ENCODE measurements around the gene TBC1D14.

The TBC1D14 gene

DNA sequence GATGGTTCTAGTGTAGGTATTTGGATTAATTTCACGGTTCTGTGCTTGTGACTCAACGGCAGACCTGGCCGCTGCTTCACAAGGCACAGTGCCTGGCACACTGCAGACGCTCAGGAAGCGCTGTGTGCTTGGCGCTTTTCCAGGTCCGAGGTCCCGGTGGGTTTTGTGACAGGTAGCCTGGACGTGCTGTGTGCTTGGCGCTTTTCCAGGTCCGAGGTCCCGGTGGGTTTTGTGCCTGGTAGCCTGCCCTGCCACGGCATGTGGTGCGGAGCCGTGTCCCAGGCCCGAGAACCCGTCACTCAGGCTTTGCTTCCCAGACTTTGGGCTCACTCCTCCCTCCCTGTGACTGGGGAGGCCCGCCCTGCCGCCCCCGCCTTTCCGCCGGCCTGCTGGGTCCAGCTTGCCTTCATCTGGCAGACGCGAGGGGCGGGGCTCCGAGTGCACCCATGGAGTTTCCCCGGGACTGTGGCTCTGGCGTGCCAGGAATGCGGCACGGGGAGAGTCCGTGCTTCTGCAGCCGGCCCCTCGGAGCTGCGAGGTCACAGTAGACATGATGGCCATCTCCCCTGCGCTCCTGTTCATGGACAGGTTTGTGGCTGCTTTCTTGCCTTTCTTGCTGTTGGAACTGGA, 44.2 kb downstream of the TBC1D14 start (continued):
- TF ChIP-seq, protein P1, sequence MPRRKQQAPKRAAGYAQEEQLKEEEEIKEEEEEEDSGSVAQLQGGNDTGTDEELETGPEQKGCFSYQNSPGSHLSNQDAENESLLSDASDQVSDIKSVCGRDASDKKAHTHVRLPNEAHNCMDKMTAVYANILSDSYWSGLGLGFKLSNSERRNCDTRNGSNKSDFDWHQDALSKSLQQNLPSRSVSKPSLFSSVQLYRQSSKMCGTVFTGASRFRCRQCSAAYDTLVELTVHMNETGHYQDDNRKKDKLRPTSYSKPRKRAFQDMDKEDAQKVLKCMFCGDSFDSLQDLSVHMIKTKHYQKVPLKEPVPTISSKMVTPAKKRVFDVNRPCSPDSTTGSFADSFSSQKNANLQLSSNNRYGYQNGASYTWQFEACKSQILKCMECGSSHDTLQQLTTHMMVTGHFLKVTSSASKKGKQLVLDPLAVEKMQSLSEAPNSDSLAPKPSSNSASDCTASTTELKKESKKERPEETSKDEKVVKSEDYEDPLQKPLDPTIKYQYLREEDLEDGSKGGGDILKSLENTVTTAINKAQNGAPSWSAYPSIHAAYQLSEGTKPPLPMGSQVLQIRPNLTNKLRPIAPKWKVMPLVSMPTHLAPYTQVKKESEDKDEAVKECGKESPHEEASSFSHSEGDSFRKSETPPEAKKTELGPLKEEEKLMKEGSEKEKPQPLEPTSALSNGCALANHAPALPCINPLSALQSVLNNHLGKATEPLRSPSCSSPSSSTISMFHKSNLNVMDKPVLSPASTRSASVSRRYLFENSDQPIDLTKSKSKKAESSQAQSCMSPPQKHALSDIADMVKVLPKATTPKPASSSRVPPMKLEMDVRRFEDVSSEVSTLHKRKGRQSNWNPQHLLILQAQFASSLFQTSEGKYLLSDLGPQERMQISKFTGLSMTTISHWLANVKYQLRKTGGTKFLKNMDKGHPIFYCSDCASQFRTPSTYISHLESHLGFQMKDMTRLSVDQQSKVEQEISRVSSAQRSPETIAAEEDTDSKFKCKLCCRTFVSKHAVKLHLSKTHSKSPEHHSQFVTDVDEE (CRISPR knock-in tag; IDR thresholded peaks at IDR 0.05), result no peak
- TF ChIP-seq, protein P2, sequence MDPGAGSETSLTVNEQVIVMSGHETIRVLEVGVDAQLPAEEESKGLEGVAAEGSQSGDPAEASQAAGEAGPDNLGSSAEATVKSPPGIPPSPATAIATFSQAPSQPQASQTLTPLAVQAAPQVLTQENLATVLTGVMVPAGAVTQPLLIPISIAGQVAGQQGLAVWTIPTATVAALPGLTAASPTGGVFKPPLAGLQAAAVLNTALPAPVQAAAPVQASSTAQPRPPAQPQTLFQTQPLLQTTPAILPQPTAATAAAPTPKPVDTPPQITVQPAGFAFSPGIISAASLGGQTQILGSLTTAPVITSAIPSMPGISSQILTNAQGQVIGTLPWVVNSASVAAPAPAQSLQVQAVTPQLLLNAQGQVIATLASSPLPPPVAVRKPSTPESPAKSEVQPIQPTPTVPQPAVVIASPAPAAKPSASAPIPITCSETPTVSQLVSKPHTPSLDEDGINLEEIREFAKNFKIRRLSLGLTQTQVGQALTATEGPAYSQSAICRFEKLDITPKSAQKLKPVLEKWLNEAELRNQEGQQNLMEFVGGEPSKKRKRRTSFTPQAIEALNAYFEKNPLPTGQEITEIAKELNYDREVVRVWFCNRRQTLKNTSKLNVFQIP (CRISPR knock-in tag; IDR thresholded peaks at IDR 0.05; ENCODE audit: borderline replicate concordance, low read depth), result no peak
- no peak for TF ChIP-seq BACH2 (CRISPR knock-in tag; IDR thresholded peaks at IDR 0.05; ENCODE audit: borderline replicate concordance)

- no peak for ATAC-seq
- TF ChIP-seq OSR1 (CRISPR knock-in tag; IDR thresholded peaks at IDR 0.05) (no peak), TOX (CRISPR knock-in tag; IDR thresholded peaks at IDR 0.05; ENCODE audit: borderline replicate concordance) (no peak), ISL1 (CRISPR knock-in tag; IDR thresholded peaks at IDR 0.05) (no peak), CSDC2 (CRISPR knock-in tag; IDR thresholded peaks at IDR 0.05) (no peak), ARNTL (CRISPR knock-in tag; IDR thresholded peaks at IDR 0.05; ENCODE audit: borderline replicate concordance, low read depth) (no peak), ZFP30 (CRISPR knock-in tag; IDR thresholded peaks at IDR 0.05) (no peak), SNAI2 (CRISPR knock-in tag; IDR thresholded peaks at IDR 0.05) (no peak), ZNF565 (CRISPR knock-in tag; conservative IDR thresholded peaks at IDR 0.05; ENCODE audit: low read depth) (no peak)
- TF ChIP-seq, protein P2 (CRISPR knock-in tag; IDR thresholded peaks at IDR 0.05; ENCODE audit: borderline replicate concordance, low read depth), result no peak
- TF ChIP-seq, protein P3, sequence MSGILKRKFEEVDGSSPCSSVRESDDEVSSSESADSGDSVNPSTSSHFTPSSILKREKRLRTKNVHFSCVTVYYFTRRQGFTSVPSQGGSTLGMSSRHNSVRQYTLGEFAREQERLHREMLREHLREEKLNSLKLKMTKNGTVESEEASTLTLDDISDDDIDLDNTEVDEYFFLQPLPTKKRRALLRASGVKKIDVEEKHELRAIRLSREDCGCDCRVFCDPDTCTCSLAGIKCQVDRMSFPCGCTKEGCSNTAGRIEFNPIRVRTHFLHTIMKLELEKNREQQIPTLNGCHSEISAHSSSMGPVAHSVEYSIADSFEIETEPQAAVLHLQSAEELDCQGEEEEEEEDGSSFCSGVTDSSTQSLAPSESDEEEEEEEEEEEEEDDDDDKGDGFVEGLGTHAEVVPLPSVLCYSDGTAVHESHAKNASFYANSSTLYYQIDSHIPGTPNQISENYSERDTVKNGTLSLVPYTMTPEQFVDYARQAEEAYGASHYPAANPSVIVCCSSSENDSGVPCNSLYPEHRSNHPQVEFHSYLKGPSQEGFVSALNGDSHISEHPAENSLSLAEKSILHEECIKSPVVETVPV (CRISPR knock-in tag; IDR thresholded peaks at IDR 0.05), result no peak
Measured at GRCh38 chr4:6955261-6955911, 45.8 kb downstream of the TBC1D14 start.

DNA sequence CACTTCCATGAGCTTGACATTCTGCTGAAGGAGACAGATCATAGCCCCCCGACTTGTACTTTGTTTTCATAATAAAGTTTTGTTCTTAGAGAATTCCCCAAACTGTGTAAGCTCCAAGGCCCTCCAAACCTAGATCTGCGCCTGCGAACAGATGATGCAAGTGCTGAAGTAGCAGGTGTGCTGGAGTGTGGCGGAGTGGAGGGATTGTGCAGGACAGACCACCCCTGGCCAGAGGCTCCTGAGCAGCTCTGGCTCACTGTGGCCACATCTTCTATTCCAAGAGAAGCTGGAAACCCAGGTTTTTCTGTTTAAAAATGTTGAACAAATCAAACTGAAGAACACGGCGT, 46.4 kb downstream of the TBC1D14 start:
- no peak for ATAC-seq
- no peak for TF ChIP-seq ISL1 (CRISPR knock-in tag; IDR thresholded peaks at IDR 0.05)
- no peak for TF ChIP-seq ZNF70 (CRISPR knock-in tag; IDR thresholded peaks at IDR 0.05)
- TF ChIP-seq SNAI2 (CRISPR knock-in tag; IDR thresholded peaks at IDR 0.05), result no peak
- TF ChIP-seq TCF4 (CRISPR knock-in tag; IDR thresholded peaks at IDR 0.05; ENCODE audit: borderline replicate concordance), result no peak
- TF ChIP-seq, protein P3 (CRISPR knock-in tag; IDR thresholded peaks at IDR 0.05), result no peak
- TF ChIP-seq, protein P4, sequence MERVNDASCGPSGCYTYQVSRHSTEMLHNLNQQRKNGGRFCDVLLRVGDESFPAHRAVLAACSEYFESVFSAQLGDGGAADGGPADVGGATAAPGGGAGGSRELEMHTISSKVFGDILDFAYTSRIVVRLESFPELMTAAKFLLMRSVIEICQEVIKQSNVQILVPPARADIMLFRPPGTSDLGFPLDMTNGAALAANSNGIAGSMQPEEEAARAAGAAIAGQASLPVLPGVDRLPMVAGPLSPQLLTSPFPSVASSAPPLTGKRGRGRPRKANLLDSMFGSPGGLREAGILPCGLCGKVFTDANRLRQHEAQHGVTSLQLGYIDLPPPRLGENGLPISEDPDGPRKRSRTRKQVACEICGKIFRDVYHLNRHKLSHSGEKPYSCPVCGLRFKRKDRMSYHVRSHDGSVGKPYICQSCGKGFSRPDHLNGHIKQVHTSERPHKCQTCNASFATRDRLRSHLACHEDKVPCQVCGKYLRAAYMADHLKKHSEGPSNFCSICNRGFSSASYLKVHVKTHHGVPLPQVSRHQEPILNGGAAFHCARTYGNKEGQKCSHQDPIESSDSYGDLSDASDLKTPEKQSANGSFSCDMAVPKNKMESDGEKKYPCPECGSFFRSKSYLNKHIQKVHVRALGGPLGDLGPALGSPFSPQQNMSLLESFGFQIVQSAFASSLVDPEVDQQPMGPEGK (CRISPR knock-in tag; IDR thresholded peaks at IDR 0.05; ENCODE audit: borderline replicate concordance), result no peak
- TF ChIP-seq TOX (CRISPR knock-in tag; IDR thresholded peaks at IDR 0.05; ENCODE audit: borderline replicate concordance), result no peak
- no peak for TF ChIP-seq OSR1 (CRISPR knock-in tag; IDR thresholded peaks at IDR 0.05)
- no peak for TF ChIP-seq ZNF565 (CRISPR knock-in tag; conservative IDR thresholded peaks at IDR 0.05; ENCODE audit: low read depth)
- no peak for TF ChIP-seq PPARA (CRISPR knock-in tag; IDR thresholded peaks at IDR 0.05; ENCODE audit: borderline replicate concordance)
- no peak for TF ChIP-seq ARNTL (CRISPR knock-in tag; IDR thresholded peaks at IDR 0.05; ENCODE audit: borderline replicate concordance, low read depth)
- TF ChIP-seq GLIS3 (CRISPR knock-in tag; IDR thresholded peaks at IDR 0.05), result no peak
- TF ChIP-seq, protein P2 (CRISPR knock-in tag; IDR thresholded peaks at IDR 0.05; ENCODE audit: borderline replicate concordance, low read depth), result no peak
- no peak for TF ChIP-seq ZC3H10 (CRISPR knock-in tag; IDR thresholded peaks at IDR 0.05)
- TF ChIP-seq ZFP3 (CRISPR knock-in tag; IDR thresholded peaks at IDR 0.05), result no peak
- no peak for TF ChIP-seq RARB (CRISPR knock-in tag; IDR thresholded peaks at IDR 0.05)
